H9 (cell line): ENCODE results near the gene LRRC53. TPM values are rescaled to one million over a fixed set of nuclear protein-coding genes. Genes with fewer than 3 reads are reported as not detected.

ENCODE experiments used
- DNase-seq: peaks from one replicate; pipeline ENCODE4 v3.0.0-alpha.2; 2017
- H2AFZ ChIP-seq: one replicate; pipeline ENCODE4 v1.6.1; 2013; ENCODE audit warnings: mild to moderate bottlenecking, low read length, control low read depth, moderate library complexity
- H2AK5ac ChIP-seq: 2 replicates; pipeline ENCODE4 v1.6.1; 2013; ENCODE audit warnings: low read length, control low read depth, mixed read lengths; ENCODE audit not compliant: insufficient read length
- H2BK120ac ChIP-seq: one replicate; pipeline ENCODE4 v1.6.1; 2013; ENCODE audit warnings: low read depth, mild to moderate bottlenecking, low read length, control low read depth, inconsistent platforms; ENCODE audit not compliant: poor library complexity, severe bottlenecking
- H2BK12ac ChIP-seq: 2 replicates; pipeline ENCODE4 v1.6.1; 2013; ENCODE audit warnings: low read length, control low read depth, mixed read lengths, low read depth; ENCODE audit not compliant: insufficient read length
- H2BK15ac ChIP-seq: 2 replicates; pipeline ENCODE4 v1.6.1; 2013; ENCODE audit warnings: low read depth, low read length, control low read depth
- H2BK20ac ChIP-seq: one replicate; pipeline ENCODE4 v1.6.1; 2013; ENCODE audit warnings: low read depth, mild to moderate bottlenecking, low read length, control low read depth, inconsistent platforms; ENCODE audit not compliant: poor library complexity, severe bottlenecking
- H2BK5ac ChIP-seq: 2 replicates; pipeline ENCODE4 v1.6.1; 2013; ENCODE audit warnings: low read length, control low read depth, mixed read lengths; ENCODE audit not compliant: insufficient read length
- H3K14ac ChIP-seq: 2 replicates; pipeline ENCODE4 v1.6.1; 2013; ENCODE audit warnings: low read length, control low read depth; ENCODE audit not compliant: insufficient read depth
- H3K18ac ChIP-seq: 2 replicates; pipeline ENCODE4 v1.6.1; 2013; ENCODE audit warnings: low read depth, mild to moderate bottlenecking, mixed read lengths, low read length, control low read depth; ENCODE audit not compliant: insufficient read length
- H3K23ac ChIP-seq: 2 replicates; pipeline ENCODE4 v1.6.1; 2013; ENCODE audit warnings: low read length, control low read depth, mixed read lengths, low read depth; ENCODE audit not compliant: insufficient read length
- H3K23me2 ChIP-seq: 2 replicates; pipeline ENCODE4 v1.6.1; 2013; ENCODE audit warnings: low read depth, mild to moderate bottlenecking, mixed read lengths, low read length, control low read depth; ENCODE audit not compliant: insufficient read length, poor library complexity, severe bottlenecking
- H3K27ac ChIP-seq: 2 replicates; pipeline ENCODE4 v1.5.1; 2013; ENCODE audit warnings: low read length, control low read depth, mixed read lengths, low read depth; ENCODE audit not compliant: insufficient read length
- H3K27me3 ChIP-seq: 2 replicates; pipeline ENCODE4 v1.6.1; 2013; ENCODE audit warnings: low read length, control low read depth, inconsistent platforms; ENCODE audit not compliant: insufficient read depth
- H3K4ac ChIP-seq: 2 replicates; pipeline ENCODE4 v1.6.1; 2013; ENCODE audit warnings: low read depth, mild to moderate bottlenecking, control low read depth, inconsistent platforms, low read length, moderate library complexity
- H3K4me1 ChIP-seq: 2 replicates; pipeline ENCODE4 v1.6.1; 2013; ENCODE audit warnings: low read length, control low read depth, inconsistent platforms; ENCODE audit not compliant: insufficient read depth
- H3K4me2 ChIP-seq: 2 replicates; pipeline ENCODE4 v1.6.1; 2013; ENCODE audit warnings: low read length, control low read depth, mixed read lengths; ENCODE audit not compliant: insufficient read length, insufficient read depth
- H3K56ac ChIP-seq: 2 replicates; pipeline ENCODE4 v1.6.1; 2013; ENCODE audit warnings: low read depth, mild to moderate bottlenecking, mixed read lengths, low read length, control low read depth; ENCODE audit not compliant: insufficient read length
- H3K79me1 ChIP-seq: 2 replicates; pipeline ENCODE4 v1.6.1; 2013; ENCODE audit warnings: low read depth, mild to moderate bottlenecking, moderate library complexity, low read length, control low read depth, inconsistent platforms; ENCODE audit not compliant: insufficient read depth, poor library complexity, severe bottlenecking
- H3K79me2 ChIP-seq: 2 replicates; pipeline ENCODE4 v1.6.1; 2013; ENCODE audit warnings: low read length, control low read depth, inconsistent platforms; ENCODE audit not compliant: insufficient read depth
- H3K9ac ChIP-seq: 2 replicates; pipeline ENCODE4 v1.6.1; 2013; ENCODE audit warnings: low read length, control low read depth, mixed read lengths; ENCODE audit not compliant: insufficient read length; ENCODE audit errors: extremely low read depth
- H3K9me3 ChIP-seq: one replicate; pipeline ENCODE4 v1.6.1; 2013; ENCODE audit warnings: low read depth, low read length, inconsistent platforms; ENCODE audit not compliant: control insufficient read depth
- H3T11ph ChIP-seq: one replicate; pipeline ENCODE4 v1.6.1; 2013; ENCODE audit warnings: mild to moderate bottlenecking, low read length, control low read depth, inconsistent platforms
- H4K20me1 ChIP-seq: one replicate; pipeline ENCODE4 v1.6.1; 2013; ENCODE audit not compliant: control insufficient read depth, insufficient read length, insufficient read depth
- H4K5ac ChIP-seq: 2 replicates; pipeline ENCODE4 v1.6.1; 2013; ENCODE audit warnings: low read depth, mild to moderate bottlenecking, mixed read lengths, low read length, control low read depth; ENCODE audit not compliant: insufficient read length
- H4K8ac ChIP-seq: replicated peaks from 2 replicates; pipeline ENCODE4 v1.6.1; 2013; ENCODE audit warnings: low read length, control low read depth, mixed read lengths, low read depth; ENCODE audit not compliant: insufficient read length
- H4K91ac ChIP-seq: 2 replicates; pipeline ENCODE4 v1.6.1; 2013; ENCODE audit warnings: low read depth, mild to moderate bottlenecking, moderate library complexity, mixed read lengths, low read length, control low read depth; ENCODE audit not compliant: insufficient read length
- H3K27ac Mint-ChIP-seq, 3 experiments: 2 replicates in 2 of 3; 3 replicates in 1 of 3; pipeline ENCODE4 v1.8.0; 2020 to 2021; ENCODE audit warnings: mixed read lengths in 3 of 3, mild to moderate bottlenecking in 1 of 3, moderate library complexity in 1 of 3
- H3K27me3 Mint-ChIP-seq: 2 replicates; pipeline ENCODE4 v1.8.0; 2021; ENCODE audit warnings: low read depth, mild to moderate bottlenecking, moderate library complexity, mixed read lengths
- H3K36me3 Mint-ChIP-seq, 3 experiments: 2 replicates in 2 of 3; 3 replicates in 1 of 3; pipeline ENCODE4 v1.8.0; 2020 to 2021; ENCODE audit warnings: low read depth in 3 of 3, mixed read lengths in 3 of 3; ENCODE audit not compliant: insufficient read depth in 1 of 3
- H3K4me1 Mint-ChIP-seq, 2 experiments: 2 replicates each; pipeline ENCODE4 v1.8.0; 2020; ENCODE audit warnings: mixed read lengths in 2 of 2
- H3K4me3 Mint-ChIP-seq, 2 experiments: 2 replicates in 1 of 2; 3 replicates in 1 of 2; pipeline ENCODE4 v1.8.0; 2020 to 2021; ENCODE audit warnings: mild to moderate bottlenecking in 2 of 2, mixed read lengths in 2 of 2, moderate library complexity in 1 of 2
- H3K9me3 Mint-ChIP-seq, 2 experiments: 2 replicates in 1 of 2; 3 replicates in 1 of 2; pipeline ENCODE4 v1.8.0; 2020; ENCODE audit warnings: mild to moderate bottlenecking in 2 of 2, mixed read lengths in 2 of 2, moderate library complexity in 1 of 2
- CTCF ChIP-seq: fragments of 200-600 bp; sonication (generic); conservative IDR thresholded peaks from 3 replicates; pipeline ENCODE4 v1.8.0; 2021; ENCODE audit warnings: antibody characterized with exemption, mild to moderate bottlenecking
- WGBS: extraction: QIAGEN DNeasy Blood & Tissue Kit; methylation state at CpG from one replicate; pipeline ENCODE4 v1.1.7; 2013; ENCODE audit warnings: missing lambda C conversion rate, low lambda C conversion rate, mixed read lengths; ENCODE audit not compliant: insufficient read length; ENCODE audit errors: extremely low coverage; 5-methylcytosine and 5-hydroxymethylcytosine counted together
- total RNA-seq: library from RNA; stranded (reverse); gene quantifications from 2 replicates; pipeline ENCODE4 v1.2.1, GENCODE V29; 2021

LRRC53 gene
- total RNA-seq, 1 experiment from 2014 or later: not detected

GRCh38 chr1:74470251-74470650 is 42.2 kb downstream of the LRRC53 start:
- H3K14ac ChIP-seq: no peak overlapping the region
- no peak overlapping the region for H3K4ac ChIP-seq
- no peak overlapping the region for H2AFZ ChIP-seq
- no peak overlapping the region for H3K9ac ChIP-seq
- no peaks in the 10 kb centered on the region for H3K23me2 ChIP-seq
- no peak overlapping the region for H4K5ac ChIP-seq
- WGBS: no CpG with 5 or more reads among the region's 3 CpGs
- no peak overlapping the region for H3K27ac Mint-ChIP-seq
- H3K4me3 Mint-ChIP-seq: no peak overlapping the region
- H3K9me3 Mint-ChIP-seq: peaks cover 3 to 4% of the 10 kb centered on the region in 2 experiments; a peak in 2 of 5 replicates
- no peak overlapping the region for H2AK5ac ChIP-seq
- H2BK5ac ChIP-seq: no peak overlapping the region
- H3K27me3 Mint-ChIP-seq: no peaks in the 10 kb centered on the region
- H4K91ac ChIP-seq: no peak overlapping the region
- H3K18ac ChIP-seq: no peak overlapping the region
- H3T11ph ChIP-seq: no peak overlapping the region
- no peaks in the 10 kb centered on the region for H3K27me3 ChIP-seq
- peaks cover 8% of the 10 kb centered on the region; the same call in 1 of the 2 replicates for H3K4me1 ChIP-seq
- no peaks in the 10 kb centered on the region for H4K20me1 ChIP-seq
- no peak overlapping the region for H3K23ac ChIP-seq
- H2BK12ac ChIP-seq: no peak overlapping the region
- H3K79me2 ChIP-seq: no peaks in the 10 kb centered on the region
- no peaks in the 10 kb centered on the region for H3K9me3 ChIP-seq
- no peaks in the 10 kb centered on the region for H3K79me1 ChIP-seq
- H3K4me2 ChIP-seq: no peak overlapping the region
- peaks cover 0 to 8% (median 0%) of the 10 kb centered on the region in 3 experiments; a peak in 4 of 7 replicates for H3K36me3 Mint-ChIP-seq
- no peak overlapping the region for H2BK20ac ChIP-seq
- no peak overlapping the region for H3K27ac ChIP-seq
- no peak for DNase-seq
- H3K4me1 Mint-ChIP-seq: peaks cover 18 to 20% of the 10 kb centered on the region in 2 experiments
- no peak overlapping the region for H2BK15ac ChIP-seq
- no peak for TF ChIP-seq CTCF
- H3K56ac ChIP-seq: no peak overlapping the region
- H2BK120ac ChIP-seq: no peak overlapping the region
- no peak overlapping the region for H4K8ac ChIP-seq
